IMR-90 (cell line): ENCODE measurements around the gene SMIM41. TPM values are rescaled to one million over a fixed set of nuclear protein-coding genes. Genes with fewer than 3 reads are reported as not detected.

Source experiments
- ATAC-seq: fragments of 200-7000 bp; cut with Tn5 transposase; 2 replicates; pipeline ENCODE4 v1.9.1; 2020; ENCODE audit warnings: low read depth, mild to moderate bottlenecking, moderate library complexity
- BruUV-seq: library from RNA; stranded (reverse); fragments of 400-500 nt; replicated peaks from 2 replicates; lab custom pipeline; 2021; lab: Mats Ljungman, UMichigan
- CTCF ChIA-PET: fragments of 300-600 bp; formaldehyde crosslinking; extraction: SDS; loops from one replicate; lab custom pipeline; 2021; ENCODE audit warnings: antibody characterized with exemption; lab: Yijun Ruan, JAX
- POLR2A ChIA-PET: fragments of 300-600 bp; sonication (Branson Sonifier 250); formaldehyde crosslinking; loops from one replicate; lab custom pipeline; 2022; ENCODE audit warnings: antibody characterized with exemption; ENCODE audit not compliant: unreplicated experiment; lab: Charles Lee
- DNase-seq: peaks from one replicate; pipeline ENCODE4 v3.0.0; 2013
- H2AFZ ChIP-seq: replicated peaks from 2 replicates; pipeline ENCODE3; 2013; ENCODE audit warnings: low read length, mild to moderate bottlenecking; ENCODE audit not compliant: poor library complexity
- H2AK5ac ChIP-seq: 2 replicates; pipeline ENCODE4 v1.6.1; 2013; ENCODE audit warnings: low read depth, low read length, inconsistent platforms
- H2AK9ac ChIP-seq: replicated peaks from 2 replicates; pipeline ENCODE3; 2013; ENCODE audit warnings: mild to moderate bottlenecking, low read depth, low read length, moderate library complexity; ENCODE audit not compliant: poor library complexity
- H2BK120ac ChIP-seq: 2 replicates; pipeline ENCODE4 v1.6.1; 2013; ENCODE audit warnings: low read depth, low read length, inconsistent platforms
- H2BK15ac ChIP-seq: 3 replicates; pipeline ENCODE4 v1.6.1; 2013; ENCODE audit warnings: low read depth, low read length, inconsistent platforms
- H2BK20ac ChIP-seq: 2 replicates; pipeline ENCODE4 v1.6.1; 2013; ENCODE audit warnings: low read depth, mild to moderate bottlenecking, inconsistent platforms, low read length, moderate library complexity
- H2BK5ac ChIP-seq: 2 replicates; pipeline ENCODE4 v1.6.1; 2013; ENCODE audit warnings: mild to moderate bottlenecking, low read depth, low read length, inconsistent platforms; ENCODE audit not compliant: poor library complexity, severe bottlenecking
- H3K14ac ChIP-seq: replicated peaks from 2 replicates; pipeline ENCODE4 v1.6.1; 2013; ENCODE audit warnings: low read depth, low read length, inconsistent platforms
- H3K18ac ChIP-seq: 2 replicates; pipeline ENCODE4 v1.6.1; 2013; ENCODE audit warnings: low read depth, low read length, control low read depth
- H3K23ac ChIP-seq: 2 replicates; pipeline ENCODE4 v1.6.1; 2013; ENCODE audit warnings: low read depth, low read length, inconsistent platforms
- H3K27ac ChIP-seq: 2 replicates; pipeline ENCODE4 v1.5.1; 2013; ENCODE audit warnings: mild to moderate bottlenecking, control low read depth, low read length; ENCODE audit not compliant: insufficient read depth
- H3K27me3 ChIP-seq: 2 replicates; pipeline ENCODE4 v1.6.1; 2013; ENCODE audit warnings: low read length; ENCODE audit not compliant: control insufficient read depth, insufficient read depth
- H3K36me3 ChIP-seq: 2 replicates; pipeline ENCODE4 v1.6.1; 2013; ENCODE audit warnings: low read length, mixed read lengths; ENCODE audit not compliant: control insufficient read depth, insufficient read depth
- H3K4ac ChIP-seq: 2 replicates; pipeline ENCODE4 v1.6.1; 2013; ENCODE audit warnings: low read depth, low read length, inconsistent platforms
- H3K4me1 ChIP-seq: 2 replicates; pipeline ENCODE4 v1.6.1; 2013; ENCODE audit warnings: low read length, mixed read lengths; ENCODE audit not compliant: control insufficient read depth, insufficient read depth
- H3K4me2 ChIP-seq: 2 replicates; pipeline ENCODE4 v1.6.1; 2013; ENCODE audit warnings: low read depth, mild to moderate bottlenecking, control low read depth, low read length, moderate library complexity
- H3K4me3 ChIP-seq: 2 replicates; pipeline ENCODE4 v1.5.1; 2013; ENCODE audit warnings: low read depth, mild to moderate bottlenecking, control low read depth, low read length, moderate library complexity; ENCODE audit not compliant: insufficient read depth
- H3K56ac ChIP-seq: 2 replicates; pipeline ENCODE4 v1.6.1; 2013; ENCODE audit warnings: low read length, inconsistent platforms; ENCODE audit not compliant: insufficient read depth; ENCODE audit errors: extremely low read depth
- H3K79me1 ChIP-seq, 2 experiments: 2 replicates each; pipeline ENCODE4 v1.6.1; 2013; ENCODE audit warnings: low read length in 2 of 2, inconsistent platforms in 1 of 2, low read depth in 1 of 2
- H3K9ac ChIP-seq: 2 replicates; pipeline ENCODE4 v1.6.1; 2013; ENCODE audit warnings: low read depth, low read length, control low read depth
- H3K9me1 ChIP-seq: 2 replicates; pipeline ENCODE4 v1.6.1; 2013; ENCODE audit warnings: low read length, inconsistent platforms; ENCODE audit not compliant: insufficient read depth
- H3K9me3 ChIP-seq: 2 replicates; pipeline ENCODE4 v1.6.1; 2013; ENCODE audit warnings: low read length; ENCODE audit not compliant: control insufficient read depth, insufficient read depth
- H4K20me1 ChIP-seq: 2 replicates; pipeline ENCODE4 v1.6.1; 2013; ENCODE audit warnings: low read length, inconsistent platforms; ENCODE audit not compliant: insufficient read depth
- H4K5ac ChIP-seq: 2 replicates; pipeline ENCODE4 v1.6.1; 2013; ENCODE audit warnings: mild to moderate bottlenecking, low read depth, low read length, control low read depth
- H4K8ac ChIP-seq, 2 experiments: 2 replicates each; pipeline ENCODE4 v1.6.1; 2013; ENCODE audit warnings: low read depth in 2 of 2, low read length in 2 of 2, control low read depth in 1 of 2, inconsistent platforms in 1 of 2
- H4K91ac ChIP-seq: 2 replicates; pipeline ENCODE4 v1.6.1; 2013; ENCODE audit warnings: low read depth, low read length, inconsistent platforms; ENCODE audit not compliant: insufficient read depth
- CEBPB ChIP-seq: IDR thresholded peaks from 2 replicates; pipeline ENCODE4 v1.6.1; 2012; ENCODE audit warnings: low read depth, low read length, improper control_type of control experiment
- CHD1 ChIP-seq: IDR thresholded peaks from 2 replicates; pipeline ENCODE4 v1.6.1; 2012; ENCODE audit warnings: low read depth, low read length, improper control_type of control experiment
- CTCF ChIP-seq: conservative IDR thresholded peaks from 2 replicates; pipeline ENCODE4 v1.5.1; 2012; ENCODE audit warnings: mild to moderate bottlenecking, low read depth, low read length, improper control_type of control experiment
- ELK1 ChIP-seq: fragments of 150-350 bp; IDR thresholded peaks from 2 replicates; pipeline ENCODE4 v1.6.1; 2016; ENCODE audit warnings: low read depth, mild to moderate bottlenecking, low read length, moderate library complexity, borderline replicate concordance
- FOS ChIP-seq: fragments of 150-350 bp; IDR thresholded peaks from 2 replicates; pipeline ENCODE4 v1.6.1; 2016; ENCODE audit warnings: low read depth, low read length
- MAFK ChIP-seq: IDR thresholded peaks from 2 replicates; pipeline ENCODE4 v1.6.1; 2012; ENCODE audit warnings: low read depth, low read length, improper control_type of control experiment
- MAZ ChIP-seq: IDR thresholded peaks from 2 replicates; pipeline ENCODE4 v1.6.1; 2012; ENCODE audit warnings: low read depth, mild to moderate bottlenecking, low read length, improper control_type of control experiment, moderate library complexity, borderline replicate concordance
- MXI1 ChIP-seq: IDR thresholded peaks from 2 replicates; pipeline ENCODE4 v1.6.1; 2012; ENCODE audit warnings: low read depth, mild to moderate bottlenecking, low read length, moderate library complexity, borderline replicate concordance
- NFE2L2 ChIP-seq: fragments of 150-350 bp; IDR thresholded peaks from 2 replicates; pipeline ENCODE4 v1.6.1; 2016; ENCODE audit warnings: low read depth, mild to moderate bottlenecking, low read length
- POLR2A ChIP-seq: IDR thresholded peaks from 2 replicates; pipeline ENCODE4 v1.6.1; 2012; ENCODE audit warnings: mild to moderate bottlenecking, low read depth, low read length
- RAD21 ChIP-seq: IDR thresholded peaks from 2 replicates; pipeline ENCODE4 v1.6.1; 2012; ENCODE audit warnings: low read length, improper control_type of control experiment
- RFX5 ChIP-seq: IDR thresholded peaks from 2 replicates; pipeline ENCODE4 v1.8.0; 2012; ENCODE audit warnings: low read depth, mild to moderate bottlenecking, low read length, moderate library complexity
- SMC3 ChIP-seq: fragments of 150-350 bp; IDR thresholded peaks from 2 replicates; pipeline ENCODE4 v1.6.1; 2016; ENCODE audit warnings: low read depth, mild to moderate bottlenecking, antibody characterized with exemption, low read length, moderate library complexity
- USF2 ChIP-seq: fragments of 150-350 bp; IDR thresholded peaks from 2 replicates; pipeline ENCODE4 v1.6.1; 2017; ENCODE audit warnings: mild to moderate bottlenecking, antibody characterized with exemption, low read length, low read depth
- WGBS, 2 experiments: methylation state at CpG; one replicate each; pipeline versions ENCODE4 v1.1.5 to v1.1.7; 2013; ENCODE audit warnings: missing lambda C conversion rate in 2 of 2; ENCODE audit not compliant: insufficient read length in 1 of 2; ENCODE audit errors: extremely low coverage in 2 of 2; 5-methylcytosine and 5-hydroxymethylcytosine counted together
- dilution Hi-C: fragments of 300-500 bp; cut with HindIII; formaldehyde crosslinking; loops from one replicate; pipeline ENCODE4 v1.14.3; 2018; ENCODE audit warnings: low sequenced_read_pairs; ENCODE audit not compliant: unreplicated experiment
- in situ Hi-C: fragments of 300-500 bp; cut with MboI; formaldehyde crosslinking; loops from 3 replicates; pipeline ENCODE4 v1.14.3; 2019; ENCODE audit warnings: low sequenced_read_pairs, inconsistent platforms, mixed read lengths
- intact Hi-C: fragments of 100-400 bp; cut with micrococcal nuclease; formaldehyde crosslinking; loops from 2 replicates; pipeline ENCODE4 v1.10.0; 2022
- polyA plus RNA-seq, 3 experiments: library from polyadenylated mRNA; depleted of rRNA; stranded (reverse); fragments of >200 nt; gene quantifications; 2 replicates each; pipeline ENCODE4 v1.2.3, GENCODE V29; 2012; ENCODE audit warnings: low replicate concordance in 1 of 3
- total RNA-seq: library from RNA; depleted of rRNA; stranded (reverse); fragments of >200 nt; gene quantifications from 2 replicates; pipeline ENCODE4 v1.2.3, GENCODE V29; 2012

Gene SMIM41
- total and polyA plus RNA-seq, 2 of the 4 experiments (the other 2 are of a cell fraction): not detected

- ATAC-seq: peak; percentile 46
- Histone ChIP-seq H3K27ac (peak overlapping the region; percentile 89), H2AK9ac (peak overlapping the region; percentile 99), H4K5ac (peak overlapping the region; percentile 53), H3K23ac (peak overlapping the region; percentile 86), H3K14ac (peak overlapping the region; percentile 84), H4K20me1 (peaks cover 55% of the 10 kb centered on the region), H2BK120ac (peak overlapping the region; percentile 50; the same call in 1 of the 2 replicates), H2BK15ac (peak overlapping the region; percentile 44; the same call in 1 of the 3 replicates), H2AFZ (peak overlapping the region; percentile 99), H3K18ac (peak overlapping the region; percentile 31), H3K36me3 (peaks cover 24% of the 10 kb centered on the region), H3K4me1 (peaks cover 13% of the 10 kb centered on the region), H2BK20ac (no peak overlapping the region), H3K9ac (peak overlapping the region; percentile 88), H3K4me2 (peak overlapping the region; percentile 99), H4K91ac (peak overlapping the region; percentile 84), H3K4ac (peak overlapping the region; percentile 95), H3K9me3 (no peaks in the 10 kb centered on the region), H2BK5ac (peak overlapping the region; percentile 96), H3K79me1 (peaks cover 1 to 57% of the 10 kb centered on the region in 2 experiments; a peak in 3 of 4 replicates), H3K56ac (peak overlapping the region; percentile 88), H4K8ac (peak overlapping the region; percentile 49 to 83), H2AK5ac (peak overlapping the region; percentile 96), H3K27me3 (no peaks in the 10 kb centered on the region), H3K9me1 (peaks cover 23% of the 10 kb centered on the region), H3K4me3 (peak overlapping the region; percentile 64)
- in situ Hi-C loops (no loop called here), intact Hi-C loops (loop anchor here (2.0 kb wide), 1 partner anchor 38 kb away; no protein-coding TSS in a partner anchor), dilution Hi-C loops (no loop called here)
- ChIA-PET POLR2A (no interaction called here), CTCF (interaction anchor here (1.2 to 2.9 kb wide), 2 partner anchors 45 kb away, joined by 5 to 14 read pairs; no protein-coding TSS in a partner anchor)
- TSS peak; percentile 48 for BruUV-seq
- WGBS, 2 experiments: 0% methylated on average over 5 of the region's 37 CpGs; no CpG with 5 or more reads in 1 of the 2 experiments
- no peak for DNase-seq
- no peak for TF ChIP-seq CEBPB
- no peak for TF ChIP-seq FOS
- TF ChIP-seq CHD1: peak; percentile 48
- peak; percentile 20 for TF ChIP-seq POLR2A
- TF ChIP-seq CTCF: no peak
- no peak for TF ChIP-seq SMC3
- no peak for TF ChIP-seq ELK1
- no peak for TF ChIP-seq MXI1
- no peak for TF ChIP-seq MAFK
- no peak for TF ChIP-seq USF2
- TF ChIP-seq RAD21: no peak
- TF ChIP-seq MAZ: no peak
- no peak for TF ChIP-seq NFE2L2
- no peak for TF ChIP-seq RFX5
These were observed 9.1 kb upstream of the SMIM41 start for GRCh38 chr12:52070185-52070925.
